ENCODE results near the gene TMEM123. TPM values are rescaled to one million over a fixed set of nuclear protein-coding genes. Genes with fewer than 3 reads are reported as not detected.

Gene TMEM123
- total RNA-seq, 1 experiment from 2014 or later: 214 TPM

- intact Hi-C loops (cut with micrococcal nuclease; ENCODE audit: unreplicated experiment): no loop called here
- H3K4me1 ChIP-seq (ENCODE audit: insufficient read depth, low read length, poor library complexity, severe bottlenecking): peaks cover 6% of the 10 kb centered on the region
- DNase-seq (ENCODE audit: low spot score): peak; percentile 29
- H3K36me3 ChIP-seq (ENCODE audit: insufficient read depth, low read length, poor library complexity, severe bottlenecking): no peaks in the 10 kb centered on the region
- H3K4me3 ChIP-seq (ENCODE audit: low read depth, low read length, poor library complexity, severe bottlenecking): no peak overlapping the region
- H3K27me3 ChIP-seq (replicated peaks; ENCODE audit: insufficient read depth, low read depth, low read length, poor library complexity): no peaks in the 10 kb centered on the region
- ChIA-PET CTCF (interaction anchor here (0.6 kb wide), 1 partner anchor 205 kb away, joined by 5 read pairs; no protein-coding TSS in a partner anchor), POLR2A (ENCODE audit: low non-redundant PET) (interaction anchor here (0.7 kb wide), 1 partner anchor 672 kb away, joined by 6 read pairs; no protein-coding TSS in a partner anchor)
- TF ChIP-seq EZH2 (IDR thresholded peaks at IDR 0.05; ENCODE audit: borderline replicate concordance, low read depth, low read length, poor library complexity, severe bottlenecking): no peak
- TF ChIP-seq, protein P1, sequence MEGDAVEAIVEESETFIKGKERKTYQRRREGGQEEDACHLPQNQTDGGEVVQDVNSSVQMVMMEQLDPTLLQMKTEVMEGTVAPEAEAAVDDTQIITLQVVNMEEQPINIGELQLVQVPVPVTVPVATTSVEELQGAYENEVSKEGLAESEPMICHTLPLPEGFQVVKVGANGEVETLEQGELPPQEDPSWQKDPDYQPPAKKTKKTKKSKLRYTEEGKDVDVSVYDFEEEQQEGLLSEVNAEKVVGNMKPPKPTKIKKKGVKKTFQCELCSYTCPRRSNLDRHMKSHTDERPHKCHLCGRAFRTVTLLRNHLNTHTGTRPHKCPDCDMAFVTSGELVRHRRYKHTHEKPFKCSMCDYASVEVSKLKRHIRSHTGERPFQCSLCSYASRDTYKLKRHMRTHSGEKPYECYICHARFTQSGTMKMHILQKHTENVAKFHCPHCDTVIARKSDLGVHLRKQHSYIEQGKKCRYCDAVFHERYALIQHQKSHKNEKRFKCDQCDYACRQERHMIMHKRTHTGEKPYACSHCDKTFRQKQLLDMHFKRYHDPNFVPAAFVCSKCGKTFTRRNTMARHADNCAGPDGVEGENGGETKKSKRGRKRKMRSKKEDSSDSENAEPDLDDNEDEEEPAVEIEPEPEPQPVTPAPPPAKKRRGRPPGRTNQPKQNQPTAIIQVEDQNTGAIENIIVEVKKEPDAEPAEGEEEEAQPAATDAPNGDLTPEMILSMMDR (conservative IDR thresholded peaks at IDR 0.05; ENCODE audit: low read depth, low read length): no peak
- BruUV-seq (replicated peaks): no TSS peak
- H3K27ac ChIP-seq (ENCODE audit: low read depth, low read length, poor library complexity, severe bottlenecking): no peak overlapping the region
- no peaks in the 10 kb centered on the region for H3K9me3 ChIP-seq (ENCODE audit: low read depth, low read length, poor library complexity, severe bottlenecking)
Observed at GRCh38 chr11:102410382-102410784, 42.2 kb downstream of the TMEM123 start.

DNA sequence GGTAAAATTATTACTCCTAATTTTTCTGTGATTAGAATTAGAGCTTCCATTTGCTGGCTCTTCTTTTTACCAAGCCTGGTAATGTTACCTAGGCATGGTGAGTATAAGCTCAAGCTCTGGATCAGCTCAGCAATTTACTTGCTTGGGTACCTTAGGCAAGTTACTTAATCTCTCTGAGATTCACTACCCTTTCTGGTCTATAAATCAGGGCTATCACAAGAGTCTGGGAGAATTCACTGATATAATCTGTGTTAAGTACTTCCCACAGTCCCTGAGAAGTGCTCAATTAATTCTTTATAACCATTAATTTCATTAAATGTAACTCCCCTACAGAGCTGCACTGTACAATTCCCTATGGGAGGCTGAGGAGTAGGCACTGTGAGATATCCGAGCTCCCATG, 44.2 kb downstream of the TMEM123 start:
- no peak for DNase-seq (ENCODE audit: low spot score)
- no TSS peak for BruUV-seq (replicated peaks)
- Histone ChIP-seq H3K27ac (ENCODE audit: low read depth, low read length, poor library complexity, severe bottlenecking) (no peak overlapping the region), H3K9me3 (ENCODE audit: low read depth, low read length, poor library complexity, severe bottlenecking) (no peaks in the 10 kb centered on the region), H3K4me1 (ENCODE audit: insufficient read depth, low read length, poor library complexity, severe bottlenecking) (peaks cover 6% of the 10 kb centered on the region), H3K4me3 (ENCODE audit: low read depth, low read length, poor library complexity, severe bottlenecking) (no peak overlapping the region), H3K27me3 (replicated peaks; ENCODE audit: insufficient read depth, low read depth, low read length, poor library complexity) (no peaks in the 10 kb centered on the region), H3K36me3 (ENCODE audit: insufficient read depth, low read length, poor library complexity, severe bottlenecking) (no peaks in the 10 kb centered on the region)
- ChIA-PET CTCF (no interaction called here), POLR2A (ENCODE audit: low non-redundant PET) (interaction anchor here (0.6 kb wide), 1 partner anchor 15 kb away, joined by 4 read pairs; no protein-coding TSS in a partner anchor)
- intact Hi-C loops (cut with micrococcal nuclease; ENCODE audit: unreplicated experiment): no loop called here
- TF ChIP-seq EZH2 (IDR thresholded peaks at IDR 0.05; ENCODE audit: borderline replicate concordance, low read depth, low read length, poor library complexity, severe bottlenecking): no peak
- TF ChIP-seq, protein P1 (conservative IDR thresholded peaks at IDR 0.05; ENCODE audit: low read depth, low read length): no peak

GRCh38 chr11:102407901-102408300, 44.7 kb downstream of the TMEM123 start:
- ChIA-PET POLR2A (ENCODE audit: low non-redundant PET) (no interaction called here), CTCF (no interaction called here)
- no peak overlapping the region for H3K27ac ChIP-seq (ENCODE audit: low read depth, low read length, poor library complexity, severe bottlenecking)
- H3K36me3 ChIP-seq (ENCODE audit: insufficient read depth, low read length, poor library complexity, severe bottlenecking): no peaks in the 10 kb centered on the region
- H3K4me1 ChIP-seq (ENCODE audit: insufficient read depth, low read length, poor library complexity, severe bottlenecking): peaks cover 6% of the 10 kb centered on the region
- no peak for DNase-seq (ENCODE audit: low spot score)
- intact Hi-C loops (cut with micrococcal nuclease; ENCODE audit: unreplicated experiment): no loop called here
- H3K9me3 ChIP-seq (ENCODE audit: low read depth, low read length, poor library complexity, severe bottlenecking): no peaks in the 10 kb centered on the region
- TF ChIP-seq, protein P1 (conservative IDR thresholded peaks at IDR 0.05; ENCODE audit: low read depth, low read length): no peak
- TF ChIP-seq EZH2 (IDR thresholded peaks at IDR 0.05; ENCODE audit: borderline replicate concordance, low read depth, low read length, poor library complexity, severe bottlenecking): no peak
- no peaks in the 10 kb centered on the region for H3K27me3 ChIP-seq (replicated peaks; ENCODE audit: insufficient read depth, low read depth, low read length, poor library complexity)
- BruUV-seq (replicated peaks): no TSS peak
- no peak overlapping the region for H3K4me3 ChIP-seq (ENCODE audit: low read depth, low read length, poor library complexity, severe bottlenecking)

Data from A673 (cell line).